SKM-1 treated with dmso at 0.1 percent for 144 hours (cell line): Measurements from ENCODE around the gene ZNF239.
A peak's percentile ranks its signal among the peaks of the same experiment; 100 is the strongest.
"Not testable (repeated sequence)": the region's sequence is repeated elsewhere in the genome, so short reads cannot be mapped to it uniquely, and the experiment has no call there.

Experiments
- DNase-seq: peaks from one replicate; lab custom pipeline; 2025; ENCODE audit not compliant: unreplicated experiment; lab: John Stamatoyannopoulos, UW

Gene ZNF239

GRCh38 chr10:43574001-43574892, at the start of gene ZNF239:
ZNF239 (minus strand) TSS chr10:43574616; CDS start chr10:43558079, 16,537 bp downstream.
- DNase-seq = no peak

DNA sequence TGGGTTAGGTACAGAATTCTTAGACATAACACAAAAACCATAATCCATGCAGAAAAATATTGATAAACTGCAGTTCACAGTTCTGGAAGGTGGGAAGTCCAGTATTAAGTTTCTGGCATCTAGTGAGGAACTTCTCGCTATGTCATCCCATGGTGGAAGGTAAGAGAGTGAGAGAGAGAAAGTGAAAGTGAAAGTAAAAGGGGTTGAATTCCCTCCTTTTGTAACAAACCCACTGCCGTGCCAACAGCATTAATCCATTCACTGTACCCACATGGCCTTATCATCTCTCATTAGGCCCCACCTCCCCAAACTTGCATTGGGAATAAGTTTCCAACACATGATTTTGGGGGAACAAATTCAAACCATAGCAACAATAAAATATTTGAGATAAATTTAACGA, 48.9 kb upstream of the ZNF239 start:
- DNase-seq = no peak

DNA sequence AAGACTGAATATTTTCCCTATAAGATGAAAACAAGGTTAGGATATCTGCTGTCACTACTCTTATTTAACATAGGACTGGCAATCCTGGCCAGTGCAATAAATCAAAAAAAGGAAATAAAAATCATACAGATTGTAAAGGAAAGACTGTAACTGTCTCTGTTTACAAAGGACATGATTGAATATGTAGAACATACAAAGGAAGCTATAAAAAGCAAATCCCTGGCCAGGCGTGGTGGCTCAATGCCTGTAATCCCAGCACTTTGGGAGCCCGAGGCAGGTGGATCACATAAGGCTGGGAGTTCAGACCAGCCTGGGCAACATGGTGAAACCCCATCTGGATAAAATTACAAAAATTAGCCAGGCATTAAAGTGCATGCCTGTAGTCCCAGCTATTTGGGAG, 47.6 kb upstream of the ZNF239 start:
- no peak for DNase-seq

- DNase-seq = no peak
These were observed 45.0 kb upstream of the ZNF239 start for GRCh38 chr10:43619368-43619767.

- DNase-seq = no peak
These were observed 42.4 kb upstream of the ZNF239 start for GRCh38 chr10:43616697-43617370.

GRCh38 chr10:43610636-43611035, 36.2 kb upstream of the ZNF239 start:
- DNase-seq = no peak

- no peak for DNase-seq
These were observed 32.8 kb upstream of the ZNF239 start for GRCh38 chr10:43607199-43607573.

GRCh38 chr10:43606323-43607198, 32.1 kb upstream of the ZNF239 start, which contains the start of gene ZNF485:
ZNF485 (plus strand) TSS chr10:43606438; CDS start chr10:43607051, 613 bp downstream.
- peak; percentile 46 for DNase-seq

DNA sequence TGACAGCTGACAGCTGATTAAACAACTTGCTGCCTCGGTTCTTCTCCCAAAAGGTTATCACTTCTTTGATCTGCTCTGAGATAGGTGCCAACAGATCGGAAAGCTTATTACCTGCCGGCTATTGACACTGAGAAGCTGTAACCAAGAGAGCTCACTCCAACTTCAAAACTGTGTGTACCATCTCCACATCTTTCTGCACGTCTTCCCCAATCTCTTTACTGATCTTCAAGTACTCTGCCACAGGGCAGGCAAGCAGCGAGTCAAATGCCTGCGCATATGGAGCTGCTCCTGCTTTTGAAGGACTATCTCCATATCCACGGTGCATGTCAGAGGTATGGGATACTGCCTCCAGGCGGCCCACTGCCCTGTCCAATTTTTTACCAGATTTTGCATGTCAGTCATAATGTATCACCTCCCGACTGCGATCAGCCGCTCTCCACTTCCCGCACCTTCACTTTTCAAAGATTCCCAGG, 31.5 kb upstream of the ZNF239 start:
- DNase-seq = no peak

DNA sequence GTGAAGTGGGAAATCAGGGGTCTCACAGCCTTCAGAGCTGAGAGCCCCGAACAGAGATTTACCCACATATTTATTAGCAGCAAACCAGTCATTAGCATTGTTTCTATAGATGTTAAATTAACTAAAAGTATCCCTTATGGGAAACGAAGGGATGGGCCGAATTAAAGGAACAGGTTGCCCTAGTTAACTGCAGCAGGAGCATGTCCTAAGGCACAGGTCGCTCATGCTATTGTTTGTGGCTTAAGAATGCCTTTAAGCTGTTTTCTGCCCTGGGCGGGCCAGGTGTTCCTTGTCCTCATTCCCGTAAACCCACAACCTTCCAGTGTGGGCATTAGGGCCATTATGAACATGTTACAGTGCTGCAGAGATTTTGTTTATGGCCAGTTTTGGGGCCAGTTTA, 27.2 kb upstream of the ZNF239 start:
- DNase-seq = not testable (repeated sequence)

DNA sequence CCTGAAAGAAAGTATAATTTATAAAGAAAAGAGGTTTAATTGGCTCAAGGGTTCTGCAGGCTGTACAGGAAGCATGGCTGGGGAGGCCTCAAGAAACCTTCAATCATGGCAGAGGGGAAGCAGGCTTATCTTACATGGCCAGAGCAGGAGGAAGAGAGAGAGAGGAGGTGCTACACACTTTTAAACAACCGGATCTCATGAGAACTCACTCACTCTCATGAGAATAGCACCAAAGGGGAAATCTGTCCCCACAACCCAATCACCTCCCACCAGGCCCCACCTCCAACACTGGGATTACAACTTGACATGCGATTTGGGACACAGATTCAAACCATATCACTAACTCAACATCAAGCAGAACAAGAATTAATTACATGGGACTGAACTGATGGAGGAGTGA, 24.9 kb upstream of the ZNF239 start:
- no peak for DNase-seq

DNA sequence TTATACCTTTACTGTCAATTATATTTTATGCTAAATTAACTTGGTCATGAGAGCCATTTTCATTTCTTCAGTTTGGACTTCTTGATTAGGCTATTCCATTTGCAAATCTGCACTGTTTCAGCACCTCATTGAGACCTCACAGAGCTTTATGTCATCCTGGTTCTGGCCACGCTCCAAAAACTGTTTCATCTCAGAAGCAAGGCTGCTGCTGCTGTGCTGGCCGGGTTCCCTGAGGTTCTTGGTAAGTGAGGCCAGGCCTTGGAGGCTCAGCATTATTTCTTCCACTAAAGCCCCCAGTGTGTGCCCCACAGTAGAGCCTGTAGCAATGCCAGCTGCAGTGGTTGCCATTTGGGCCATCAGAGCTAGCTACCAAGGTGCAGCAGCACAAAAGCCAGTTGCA, 24.0 kb upstream of the ZNF239 start:
- DNase-seq = no peak

DNA sequence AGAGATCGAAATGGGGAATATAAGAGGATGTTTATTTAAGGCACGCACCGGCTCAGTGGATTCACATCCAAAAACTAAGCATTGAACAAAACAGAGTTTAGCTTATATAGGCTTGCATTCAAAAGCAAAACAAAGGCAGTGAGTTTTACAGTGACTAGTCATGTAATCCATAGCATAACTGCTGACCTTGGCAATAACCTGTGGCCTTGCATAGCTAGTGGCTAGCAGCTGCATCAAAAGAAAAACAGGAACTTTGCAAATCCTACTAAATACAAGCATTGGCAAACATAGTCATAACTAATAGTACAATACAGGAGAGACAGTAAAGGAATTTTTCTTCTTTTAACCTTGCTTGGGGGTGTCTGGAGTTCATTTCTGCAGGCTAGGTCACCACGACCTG, 22.1 kb upstream of the ZNF239 start:
- no peak for DNase-seq

- no peak for DNase-seq
These were observed 21.4 kb upstream of the ZNF239 start for GRCh38 chr10:43595739-43596298.

DNA sequence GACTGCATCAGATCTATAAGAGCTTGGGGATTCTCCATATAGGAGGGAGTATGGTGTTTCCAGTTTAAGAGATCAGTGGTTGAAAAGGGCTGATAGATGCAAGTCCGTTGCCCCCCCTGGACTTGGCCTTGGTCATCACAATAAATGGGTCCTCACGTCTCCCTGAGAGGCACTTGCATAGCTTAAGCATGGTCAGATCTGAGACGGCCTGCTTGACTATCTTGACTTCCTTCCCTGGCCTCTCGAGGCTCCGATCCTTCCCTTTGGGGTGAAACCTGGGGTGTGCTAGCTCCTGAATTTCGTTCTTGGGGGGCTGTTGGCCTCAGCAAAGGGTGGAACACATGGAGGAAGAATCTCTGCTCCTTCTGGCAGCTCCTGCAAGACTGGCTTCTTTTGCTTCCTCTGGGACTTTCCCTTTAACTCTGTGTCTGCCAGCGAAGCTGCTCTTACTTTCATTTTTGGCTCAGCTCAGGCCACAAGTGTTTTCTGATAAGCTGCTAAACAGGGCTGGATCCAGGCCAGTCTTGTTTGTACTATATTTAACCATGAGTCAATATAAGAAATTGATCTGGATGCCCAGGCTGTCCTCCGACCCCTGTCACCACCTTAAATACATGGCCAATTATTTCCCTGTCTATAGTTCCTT, 20.7 kb upstream of the ZNF239 start:
- DNase-seq = no peak

DNA sequence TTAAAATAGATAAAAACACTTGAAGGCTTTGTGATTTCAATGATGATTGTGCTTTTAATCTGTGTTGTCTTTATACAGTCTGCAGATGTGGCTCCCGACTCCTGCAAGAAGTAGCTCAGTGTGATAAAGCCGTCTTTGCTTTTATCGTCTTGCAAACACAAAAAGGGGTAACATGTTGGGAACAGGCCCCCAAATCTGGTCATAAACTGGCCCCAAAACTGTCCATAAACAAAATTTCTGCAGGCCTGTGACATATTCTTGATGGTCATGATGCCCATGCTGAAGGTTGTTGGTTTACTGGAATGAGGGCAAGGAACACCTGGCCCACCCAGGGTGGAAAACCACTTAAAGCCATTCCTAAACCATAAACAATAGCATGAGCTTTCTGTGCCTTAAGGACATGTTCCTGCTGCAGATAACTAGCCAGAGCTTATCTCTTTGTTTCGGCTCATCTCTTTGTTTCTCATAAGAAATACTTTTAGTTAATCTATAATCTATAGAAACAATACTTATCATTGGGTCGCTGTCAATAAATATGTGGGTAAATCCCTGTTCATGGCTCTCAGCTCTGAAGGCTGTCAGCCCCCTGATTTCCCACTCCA, 17.0 kb upstream of the ZNF239 start:
- no peak for DNase-seq

GRCh38 chr10:43586730-43587115, 12.3 kb upstream of the ZNF239 start:
- DNase-seq = not testable (repeated sequence)

GRCh38 chr10:43585981-43586729, 11.7 kb upstream of the ZNF239 start:
- no peak for DNase-seq

DNA sequence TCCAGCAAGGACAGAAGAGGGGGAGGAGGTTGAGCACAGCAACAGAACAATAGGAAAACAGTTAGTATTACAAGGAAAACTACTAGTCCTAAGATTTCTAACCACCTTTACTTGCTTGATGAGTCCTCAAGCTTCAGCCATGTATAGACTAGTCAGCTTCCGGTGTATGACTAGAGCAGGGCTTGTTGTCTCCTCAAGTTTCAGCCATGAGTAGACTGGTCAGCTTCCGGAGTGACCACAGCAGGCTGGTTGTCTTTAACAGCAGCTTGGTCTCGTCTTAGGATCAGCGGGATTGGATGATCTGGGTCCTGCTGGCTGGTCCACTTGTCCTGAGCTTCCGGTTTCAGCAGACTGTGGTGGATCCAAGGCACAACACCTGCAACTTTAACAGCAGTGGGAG, 10.6 kb upstream of the ZNF239 start:
- no peak for DNase-seq
